ENCODE data around the gene VWF. TPM values are rescaled to one million over a fixed set of nuclear protein-coding genes. Genes with fewer than 3 reads are reported as not detected.

The VWF gene
- total and polyA plus RNA-seq, 2 experiments from 2014 or later, result 0.42 to 0.56 TPM

GRCh38 chr12:6032726-6033125, 91.7 kb downstream of the VWF start:
- no peak for DNase-seq (ENCODE audit: low spot score)
- Histone ChIP-seq H3K27me3 (ENCODE audit: insufficient read depth) (no peaks in the 10 kb centered on the region), H4K20me1 (replicated peaks; ENCODE audit: insufficient read depth) (no peaks in the 10 kb centered on the region), H3K4me2 (no peak overlapping the region), H3K9me2 (ENCODE audit: insufficient read depth) (no peaks in the 10 kb centered on the region), H3K79me2 (replicated peaks; ENCODE audit: insufficient read depth) (no peaks in the 10 kb centered on the region), H3F3A (replicated peaks; ENCODE audit: low read depth) (no peaks in the 10 kb centered on the region), H3K27ac (ENCODE audit: low read depth) (no peak overlapping the region), H2AFZ (no peak overlapping the region), H3K4me3 (no peak overlapping the region), H3K4me1 (ENCODE audit: insufficient read depth) (no peaks in the 10 kb centered on the region), H3K36me3 (ENCODE audit: insufficient read depth) (no peaks in the 10 kb centered on the region)
- H3K4me3 Mint-ChIP-seq, result no peak overlapping the region
- no peak for ATAC-seq
- TF ChIP-seq EZH2 (IDR thresholded peaks at IDR 0.05; ENCODE audit: low read depth, unreplicated experiment) (no peak), ZNF114 (CRISPR knock-in tag; IDR thresholded peaks at IDR 0.05) (no peak), CTCF (conservative IDR thresholded peaks at IDR 0.05; ENCODE audit: low read depth in 2 of 2) (no peak), ZNF331 (CRISPR knock-in tag; IDR thresholded peaks at IDR 0.05; ENCODE audit: low read depth) (no peak), ZNF462 (CRISPR knock-in tag; IDR thresholded peaks at IDR 0.05) (no peak), ETS1 (IDR thresholded peaks at IDR 0.05) (no peak), REST (IDR thresholded peaks at IDR 0.05; ENCODE audit: unreplicated experiment) (no peak), CREB1 (CRISPR knock-in tag; IDR thresholded peaks at IDR 0.05; ENCODE audit: low read depth) (no peak), POLR2AphosphoS5 (IDR thresholded peaks at IDR 0.05; ENCODE audit: low read depth) (no peak), STAT1 (IDR thresholded peaks at IDR 0.05; ENCODE audit: unreplicated experiment) (no peak)
- no peaks in the 10 kb centered on the region for H3K4me1 Mint-ChIP-seq
- H3K9me3 Mint-ChIP-seq, result no peaks in the 10 kb centered on the region; the same call in 2 of the 3 replicates
- no peaks in the 10 kb centered on the region for H3K36me3 Mint-ChIP-seq (ENCODE audit: low read depth)
- no peak overlapping the region for H3K27ac Mint-ChIP-seq
- H3K27me3 Mint-ChIP-seq (ENCODE audit: insufficient read depth, low read depth, poor library complexity), result peaks cover 2% of the 10 kb centered on the region
